ENCODE measurements around the gene TAAR9. TPM values are rescaled to one million over a fixed set of nuclear protein-coding genes. Genes with fewer than 3 reads are reported as not detected.
A peak's percentile ranks its signal among the peaks of the same experiment; 100 is the strongest.
"Not testable (repeated sequence)": the region's sequence is repeated elsewhere in the genome, so short reads cannot be mapped to it uniquely, and the experiment has no call there.

TAAR9 gene
- polyA plus RNA-seq, 4 donors, result not detected

GRCh38 chr6:132513831-132514545, 24.1 kb upstream of the TAAR9 start:
- no peak for DNase-seq (ENCODE audit: low read depth in 4 of 4, low spot score in 3 of 4)

- no peak for DNase-seq (ENCODE audit: low read depth in 4 of 4, low spot score in 3 of 4)
These were observed 22.7 kb upstream of the TAAR9 start for GRCh38 chr6:132515386-132515785.

DNA sequence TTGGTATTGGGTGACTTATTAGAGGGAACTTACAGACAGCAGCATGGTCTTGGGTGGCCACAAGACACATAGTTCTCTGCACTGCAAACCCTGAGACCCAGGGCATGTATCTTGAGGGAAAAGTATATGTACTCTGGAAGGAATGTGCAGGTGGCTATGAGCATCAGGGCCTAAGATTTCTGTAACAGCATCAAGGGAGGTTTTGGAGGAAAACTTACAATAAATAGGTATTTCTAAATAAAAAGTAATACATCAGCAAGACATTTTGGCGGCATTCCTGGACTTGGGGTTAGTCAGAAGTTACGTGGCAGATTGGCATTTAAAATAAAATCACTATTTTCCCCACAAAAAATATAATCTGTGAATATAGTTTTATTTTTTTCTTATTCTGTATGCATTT, 17.1 kb upstream of the TAAR9 start:
- DNase-seq (ENCODE audit: low read depth in 4 of 4, low spot score in 3 of 4), result no peak

DNA sequence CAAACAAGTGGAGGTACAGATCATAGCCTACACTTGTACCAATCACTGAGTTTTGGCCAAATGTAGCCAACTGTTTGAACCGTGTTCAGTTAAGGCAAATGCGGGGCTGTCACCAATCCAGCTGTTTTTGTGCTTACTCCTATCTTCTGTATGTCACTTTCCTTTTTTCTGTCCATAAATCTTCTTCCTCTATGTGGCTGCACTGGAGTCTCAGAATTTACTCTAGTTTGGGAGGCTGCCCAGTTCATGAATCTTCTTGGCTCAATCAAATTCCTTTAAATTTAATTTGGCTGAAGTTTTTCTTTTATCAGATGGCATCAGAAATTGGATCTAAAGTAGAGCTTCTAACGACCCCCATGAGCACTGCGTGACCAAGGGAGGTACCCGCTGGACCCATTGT, 13.4 kb upstream of the TAAR9 start:
- DNase-seq (ENCODE audit: low read depth in 4 of 4, low spot score in 3 of 4), result no peak

- no peak for DNase-seq (ENCODE audit: low read depth in 4 of 4, low spot score in 3 of 4)
These were observed 12.2 kb upstream of the TAAR9 start for GRCh38 chr6:132525866-132526265.

DNA sequence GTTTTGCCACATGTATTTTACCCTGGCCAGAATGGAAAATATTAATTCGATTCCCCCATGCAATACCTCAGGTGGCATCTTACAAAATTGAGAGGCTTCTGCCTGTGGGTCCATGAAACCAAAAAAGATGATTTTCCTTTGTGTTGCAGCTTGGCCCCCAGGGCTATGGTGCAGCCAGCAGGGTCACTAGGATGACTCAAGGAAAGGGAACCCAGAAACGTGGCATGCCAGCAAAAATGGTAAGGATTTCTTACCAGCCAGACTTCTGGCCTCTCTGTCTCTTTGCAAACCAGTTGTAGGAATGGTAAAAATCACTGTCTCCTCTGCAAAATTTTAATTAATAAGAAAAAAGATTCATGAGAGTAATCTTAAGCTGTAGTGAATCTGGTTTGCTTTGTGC, 11.6 kb upstream of the TAAR9 start:
- DNase-seq (ENCODE audit: low read depth in 4 of 4, low spot score in 3 of 4), result no peak

DNA sequence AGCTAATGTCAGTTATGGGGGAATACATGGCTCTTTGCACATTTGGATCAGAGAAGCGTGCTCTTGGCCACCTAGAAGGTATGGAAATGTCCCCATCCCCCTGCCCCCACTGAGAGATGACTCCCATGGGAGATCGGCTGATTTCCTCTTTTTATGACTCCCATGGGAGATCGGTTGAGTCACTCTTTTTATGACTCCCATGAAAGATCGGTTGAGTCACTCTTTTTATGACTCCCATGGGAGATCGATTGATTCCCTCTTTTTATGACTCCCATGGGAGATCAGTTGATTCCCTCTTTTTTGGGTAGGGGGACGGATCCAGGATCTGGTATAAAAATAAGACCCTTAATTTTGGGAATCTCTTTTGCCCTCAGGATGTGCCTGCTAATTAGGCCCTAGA, 10.3 kb upstream of the TAAR9 start:
- DNase-seq (ENCODE audit: low read depth in 4 of 4, low spot score in 3 of 4), result no peak

DNA sequence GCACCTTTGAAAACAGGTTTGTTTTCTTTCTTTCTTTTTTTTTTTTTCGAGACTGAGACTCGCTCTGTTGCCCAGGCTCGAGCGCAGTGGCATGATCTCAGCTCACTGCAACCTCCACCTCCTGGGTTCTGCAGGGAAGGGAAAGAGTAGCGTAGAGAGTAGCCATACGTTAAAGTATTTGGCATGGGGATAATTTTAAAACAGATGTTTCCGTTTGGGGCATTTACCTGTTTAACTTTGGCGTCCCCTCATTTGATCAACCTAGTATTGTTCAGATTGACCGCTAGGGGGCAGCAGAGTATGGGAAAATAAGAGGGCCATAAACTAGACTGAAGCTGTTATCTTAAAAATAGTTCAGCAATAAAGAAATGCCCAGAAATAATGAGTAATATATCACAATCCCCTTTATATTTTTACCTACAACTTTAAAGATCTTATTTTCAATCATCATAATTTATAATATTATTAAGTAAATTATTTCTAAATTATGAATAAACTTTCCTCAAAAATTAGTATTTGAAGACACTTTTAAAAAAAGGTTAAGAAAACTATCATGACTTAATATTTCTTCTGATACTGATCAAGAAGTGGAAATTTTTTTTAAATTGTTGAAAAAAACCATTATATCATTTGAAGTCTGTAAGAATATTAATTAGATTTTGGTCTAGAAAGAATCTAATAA, 7.6 kb upstream of the TAAR9 start:
- DNase-seq (ENCODE audit: low read depth in 4 of 4, low spot score in 3 of 4), result peak in 3 of 4 donors; percentile 51 to 56 (median 53)

DNA sequence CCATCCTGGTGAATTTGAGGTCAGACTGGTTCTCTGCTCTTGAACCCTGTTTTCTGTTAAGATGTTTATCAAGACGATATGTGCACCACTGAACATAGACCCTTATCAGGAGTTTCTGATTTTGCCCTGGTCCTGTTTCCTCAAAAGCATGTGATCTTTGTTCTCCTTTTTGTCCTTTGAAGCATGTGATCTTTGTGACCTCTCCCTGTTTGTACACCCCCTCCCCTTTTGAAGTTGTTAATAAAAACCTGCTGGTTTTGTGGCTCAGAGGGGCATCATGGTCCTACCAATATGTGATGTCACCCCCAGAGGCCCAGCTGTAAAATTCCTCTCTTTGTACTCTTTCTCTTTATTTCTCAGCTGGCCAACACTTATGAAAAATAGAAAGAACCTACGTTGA, 3.5 kb upstream of the TAAR9 start:
- not testable (repeated sequence) for DNase-seq (ENCODE audit: low read depth in 4 of 4, low spot score in 3 of 4)

DNA sequence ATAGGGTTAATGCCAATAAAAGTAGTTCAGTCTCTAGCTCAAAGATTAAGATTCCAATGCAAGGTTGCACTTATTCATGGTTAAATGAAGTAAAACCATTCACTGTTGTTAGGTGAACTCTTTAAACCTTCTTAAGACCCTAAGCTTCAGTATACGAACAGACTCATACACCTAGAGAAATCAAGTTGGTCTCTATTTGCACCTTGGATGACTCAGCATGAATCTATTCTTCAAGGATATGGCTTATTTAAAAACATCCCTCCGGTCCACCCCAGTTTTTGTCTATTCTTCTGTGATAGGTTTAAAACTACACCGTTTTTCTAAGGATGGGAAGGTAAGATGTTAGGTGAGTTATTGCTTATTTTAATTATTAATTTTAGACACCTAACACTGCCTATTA, 932 bp upstream of the TAAR9 start:
- DNase-seq (ENCODE audit: low read depth in 4 of 4, low spot score in 3 of 4), result no peak

DNA sequence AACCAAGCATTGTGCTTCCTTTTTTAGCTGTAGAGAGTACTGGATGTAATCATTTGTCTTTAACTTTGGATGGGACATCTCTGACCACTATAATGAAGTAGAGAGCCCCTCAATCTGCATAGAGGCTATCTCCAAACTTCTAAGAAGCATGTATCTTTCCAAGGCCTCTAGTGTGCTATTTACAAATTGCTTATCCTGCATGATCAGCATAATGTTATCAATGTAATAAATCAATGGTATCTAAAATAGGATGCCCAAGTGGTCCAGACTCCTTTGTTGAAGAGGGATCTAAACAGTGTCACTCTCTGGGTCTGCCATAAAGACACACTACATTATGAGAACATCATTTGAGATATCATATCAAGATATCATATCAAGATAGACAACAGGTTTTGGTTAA, 6.7 kb downstream of the TAAR9 start:
- no peak for DNase-seq (ENCODE audit: low read depth in 4 of 4, low spot score in 3 of 4)

GRCh38 chr6:132548746-132549463, 10.8 kb downstream of the TAAR9 start:
- no peak for DNase-seq (ENCODE audit: low read depth in 4 of 4, low spot score in 3 of 4)

DNA sequence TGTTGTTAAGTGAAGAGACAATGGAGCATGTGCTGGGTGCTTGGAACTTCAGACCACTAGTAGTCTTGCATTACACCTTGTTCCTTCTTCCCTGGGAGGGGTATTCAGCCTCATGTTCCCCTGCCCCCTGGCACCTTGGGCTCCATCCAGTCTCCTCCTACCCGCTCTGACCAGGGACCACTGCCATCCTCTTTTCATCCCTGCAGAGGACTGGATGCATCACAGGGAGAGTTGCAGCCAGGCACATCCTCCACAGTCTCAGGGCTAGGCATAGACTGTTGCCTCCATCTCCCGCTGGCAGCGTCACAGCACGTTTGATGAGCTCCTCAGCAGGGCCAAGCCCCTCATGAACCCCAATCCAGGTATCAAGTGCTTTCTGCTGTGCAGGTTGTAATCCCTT, 13.1 kb downstream of the TAAR9 start:
- no peak for DNase-seq (ENCODE audit: low read depth in 4 of 4, low spot score in 3 of 4)

- no peak for DNase-seq (ENCODE audit: low read depth in 4 of 4, low spot score in 3 of 4)
These were observed 14.3 kb downstream of the TAAR9 start, which contains the start of gene TAAR8 for GRCh38 chr6:132552372-132552771. TAAR8 (plus strand) TSS chr6:132552672; CDS start chr6:132552693, 21 bp downstream.

- not testable (repeated sequence) for DNase-seq (ENCODE audit: low read depth in 4 of 4, low spot score in 3 of 4)
These were observed 22.0 kb downstream of the TAAR9 start for GRCh38 chr6:132560087-132560486.

DNA sequence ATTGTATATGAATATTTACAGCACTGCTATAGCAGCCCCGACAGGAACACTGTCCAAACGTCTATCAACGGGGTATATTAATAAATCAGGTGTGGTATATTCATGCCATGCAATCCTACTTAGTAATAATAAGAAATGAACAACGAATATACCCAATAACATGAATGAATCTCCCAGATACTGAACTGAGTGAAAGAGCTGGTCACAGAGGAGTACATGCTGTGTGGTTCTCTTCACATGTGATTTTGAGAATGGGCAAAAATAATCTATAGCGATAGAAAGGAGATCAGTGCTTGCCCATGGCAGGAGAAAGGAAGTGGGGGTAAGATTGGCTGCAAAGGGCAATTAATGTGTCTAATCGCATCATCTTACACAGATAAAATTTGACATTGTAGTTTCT, 28.3 kb downstream of the TAAR9 start:
- DNase-seq (ENCODE audit: low read depth in 4 of 4, low spot score in 3 of 4), result no peak

DNA sequence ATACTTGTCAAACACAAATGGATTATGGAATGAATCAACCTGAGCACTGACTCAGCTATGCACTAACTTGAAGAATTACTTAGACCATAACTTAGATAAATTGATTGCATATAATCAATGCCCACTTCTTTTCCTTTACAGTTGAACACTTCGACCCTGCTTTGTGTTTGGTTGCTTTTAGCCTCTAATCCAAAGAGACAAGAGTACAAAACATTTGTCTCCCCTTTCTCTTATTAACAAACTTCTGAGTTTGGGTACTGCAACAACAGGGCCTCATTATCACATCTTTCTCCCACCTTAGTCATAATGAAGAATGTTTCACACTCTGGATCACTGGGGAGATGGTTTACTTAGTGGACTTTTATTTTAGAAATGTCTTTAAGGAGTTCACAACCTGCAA, 29.5 kb downstream of the TAAR9 start:
- DNase-seq (ENCODE audit: low read depth in 4 of 4, low spot score in 3 of 4), result no peak

DNA sequence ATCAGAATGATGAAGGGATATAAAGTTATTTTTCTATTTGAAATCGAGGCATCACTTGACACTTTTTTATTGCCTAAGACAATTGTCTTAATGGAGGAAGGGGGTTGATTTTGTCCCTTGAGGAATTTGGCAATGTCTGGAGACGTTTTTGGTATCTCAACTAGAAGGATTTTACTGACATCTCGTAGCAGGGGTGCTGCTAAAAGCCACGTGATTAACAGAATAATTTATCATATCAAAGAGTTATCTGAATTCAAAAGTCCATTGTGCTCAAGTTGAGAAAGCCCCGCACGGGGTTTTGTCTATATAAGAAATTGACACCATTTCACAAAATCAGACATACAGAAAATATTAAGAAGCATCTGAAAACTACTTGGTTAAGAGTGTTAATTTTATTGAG, 30.5 kb downstream of the TAAR9 start:
- DNase-seq (ENCODE audit: low read depth in 4 of 4, low spot score in 3 of 4), result no peak

DNA sequence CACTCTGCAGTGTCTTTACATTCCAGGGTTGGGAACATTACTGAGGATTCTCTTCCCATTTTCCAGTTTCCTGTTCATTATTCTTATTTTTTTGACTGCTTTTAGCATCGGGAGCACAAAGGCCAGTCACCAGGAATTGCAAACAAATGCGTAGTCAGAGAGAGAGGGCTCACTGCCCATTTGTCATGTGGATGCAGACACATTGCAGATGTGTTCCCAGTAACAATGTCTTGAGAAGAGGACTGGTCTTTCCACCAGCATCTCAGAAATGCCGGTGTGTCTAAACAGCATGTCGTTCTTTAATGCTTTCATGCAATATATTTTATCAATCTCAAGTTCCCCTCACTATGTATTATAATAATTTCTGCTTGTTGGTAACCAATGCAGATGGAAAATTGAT, 31.1 kb downstream of the TAAR9 start:
- DNase-seq (ENCODE audit: low read depth in 4 of 4, low spot score in 3 of 4), result no peak

- no peak for DNase-seq (ENCODE audit: low read depth in 4 of 4, low spot score in 3 of 4)
These were observed 32.2 kb downstream of the TAAR9 start, which contains the start of gene TAAR6 for GRCh38 chr6:132570221-132570777. TAAR6 (plus strand) TSS chr6:132570322; CDS start chr6:132570322, 0 bp downstream.

GRCh38 chr6:132571774-132572173, 33.7 kb downstream of the TAAR9 start:
- no peak for DNase-seq (ENCODE audit: low read depth in 4 of 4, low spot score in 3 of 4)
